BE2C (cell line): ENCODE results near the gene ACADM.

Experiments used
- DNase-seq: peaks from one replicate; pipeline ENCODE4 v3.0.0-alpha.2; 2020
- H3K27me3 ChIP-seq: fragments of 250-450 bp; sonication (Bioruptor Pico); 2 replicates; pipeline ENCODE4 v1.5.1; 2020; ENCODE audit warnings: mild to moderate bottlenecking
- H3K36me3 ChIP-seq: fragments of 250-450 bp; sonication (Bioruptor Pico); 2 replicates; pipeline ENCODE4 v1.5.1; 2020; ENCODE audit warnings: mild to moderate bottlenecking
- H3K4me1 ChIP-seq: fragments of 250-450 bp; sonication (Bioruptor Pico); 2 replicates; pipeline ENCODE4 v1.5.1; 2020
- H3K4me3 ChIP-seq: 2 replicates; pipeline ENCODE4 v1.5.1; 2011; ENCODE audit warnings: low read depth, low read length
- H3K9me3 ChIP-seq: fragments of 250-450 bp; sonication (Bioruptor Pico); 2 replicates; pipeline ENCODE4 v1.5.1; 2020
- CTCF ChIP-seq: IDR thresholded peaks from 2 replicates; pipeline ENCODE4 v1.5.1; 2012; ENCODE audit warnings: mild to moderate bottlenecking, low read depth, low read length

ACADM gene

DNA sequence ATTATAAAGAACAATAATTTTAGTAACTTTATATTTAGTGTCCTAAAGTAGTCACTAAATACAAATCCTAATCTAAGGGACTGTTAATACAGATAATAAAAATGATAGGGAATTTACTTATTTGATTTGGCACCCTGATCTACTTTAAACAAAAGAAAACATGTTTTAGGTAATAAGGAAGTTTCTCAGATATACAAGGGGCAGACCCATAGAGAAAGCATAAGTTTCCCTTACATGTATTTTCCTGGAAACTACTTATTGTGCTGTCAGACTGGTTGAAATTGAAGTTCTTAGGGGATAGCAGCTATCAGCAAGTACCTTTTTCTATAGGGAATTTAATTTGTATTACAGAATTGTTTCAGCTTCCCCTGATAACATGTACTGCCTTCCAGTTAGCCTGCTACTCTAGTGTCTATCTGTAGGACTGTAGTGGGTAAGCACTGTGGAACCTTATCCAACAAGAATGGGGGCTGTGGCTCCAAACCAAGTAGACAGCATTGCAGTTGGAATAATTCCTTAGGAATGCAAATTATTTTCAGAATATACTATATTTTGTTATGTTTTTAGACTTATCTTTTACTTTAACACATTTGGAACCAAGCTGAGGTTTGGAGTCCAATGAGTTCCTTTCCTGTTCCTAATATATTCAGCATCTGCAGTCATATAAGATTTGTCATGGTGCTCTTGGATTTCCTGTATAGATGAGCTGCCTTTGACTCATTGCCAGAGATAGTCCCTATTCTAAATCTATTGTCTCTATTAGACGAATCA lies 86.9 kb downstream of the ACADM start:
- no peaks in the 10 kb centered on the region for H3K27me3 ChIP-seq
- no peaks in the 10 kb centered on the region for H3K4me1 ChIP-seq
- H3K9me3 ChIP-seq: no peaks in the 10 kb centered on the region
- H3K4me3 ChIP-seq: no peak overlapping the region
- DNase-seq: no peak
- no peak for TF ChIP-seq CTCF
- H3K36me3 ChIP-seq: no peaks in the 10 kb centered on the region

- Histone ChIP-seq H3K4me3 (no peak overlapping the region), H3K27me3 (no peaks in the 10 kb centered on the region), H3K9me3 (no peaks in the 10 kb centered on the region), H3K4me1 (no peaks in the 10 kb centered on the region), H3K36me3 (no peaks in the 10 kb centered on the region)
- DNase-seq: no peak
- no peak for TF ChIP-seq CTCF
Observed at GRCh38 chr1:75812065-75812464, 87.6 kb downstream of the ACADM start.
